ENCODE measurements around the gene CACNA1C.

CACNA1C gene

DNA sequence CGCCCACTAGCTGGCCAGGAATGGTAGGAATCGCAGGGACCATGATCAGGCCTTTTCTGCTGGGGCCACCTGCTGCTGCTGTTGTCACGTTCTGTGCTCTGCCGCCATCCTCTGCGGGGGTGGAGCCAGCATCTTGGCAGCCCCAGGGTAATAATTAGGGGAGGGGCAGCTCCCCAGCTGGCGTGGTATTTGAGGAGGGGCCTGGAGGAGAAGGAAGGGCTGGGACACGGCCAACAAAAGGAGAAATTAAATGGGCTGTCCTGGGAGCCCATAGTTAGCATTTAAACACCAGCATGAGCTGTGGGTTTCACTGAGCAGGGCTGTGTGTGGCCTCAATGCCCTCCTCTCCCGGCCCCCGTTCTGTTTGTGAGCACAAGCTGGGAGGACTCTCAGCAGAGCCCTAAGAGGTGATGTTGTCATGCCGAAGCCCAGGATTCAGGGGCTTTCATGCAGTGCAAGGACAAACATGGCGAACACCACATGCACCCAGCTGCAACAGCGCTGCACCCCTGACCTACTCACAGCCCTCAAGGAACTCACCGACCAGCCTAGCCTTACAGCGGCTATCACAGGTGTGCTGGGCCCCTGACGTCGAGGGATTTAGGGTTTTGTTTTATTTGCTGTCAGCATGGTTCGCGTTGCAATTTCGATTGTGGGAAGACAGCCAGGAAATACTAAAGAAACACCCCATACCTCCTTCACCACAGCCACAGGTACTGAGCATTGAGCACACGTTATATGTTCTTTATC, 324.3 kb downstream of the CACNA1C start:
- peak; percentile 86 for DNase-seq

DNA sequence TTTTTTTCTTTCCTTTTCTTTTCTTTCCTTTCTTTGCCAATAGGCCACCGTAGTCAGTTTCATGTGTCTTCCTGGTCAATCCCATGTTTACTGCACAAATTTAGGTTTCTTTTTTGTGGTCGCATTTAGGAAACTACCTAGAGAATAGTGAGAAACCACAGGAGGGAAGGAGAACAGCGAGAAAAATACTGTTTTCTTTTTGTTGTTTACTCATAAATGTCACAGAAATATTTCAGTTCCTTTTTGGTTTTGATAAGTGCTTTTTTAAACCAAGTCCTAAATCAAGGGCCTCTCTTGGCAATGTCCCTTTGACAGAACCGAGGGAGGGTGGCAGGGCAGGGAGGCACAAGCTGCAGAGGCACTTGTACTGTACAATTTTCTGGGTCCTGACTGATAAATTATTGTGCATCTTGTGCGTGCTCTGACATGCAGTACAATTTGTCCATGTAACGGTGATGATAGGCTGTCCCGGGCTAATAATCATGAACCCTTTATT, 326.1 kb downstream of the CACNA1C start:
- no peak for DNase-seq

DNA sequence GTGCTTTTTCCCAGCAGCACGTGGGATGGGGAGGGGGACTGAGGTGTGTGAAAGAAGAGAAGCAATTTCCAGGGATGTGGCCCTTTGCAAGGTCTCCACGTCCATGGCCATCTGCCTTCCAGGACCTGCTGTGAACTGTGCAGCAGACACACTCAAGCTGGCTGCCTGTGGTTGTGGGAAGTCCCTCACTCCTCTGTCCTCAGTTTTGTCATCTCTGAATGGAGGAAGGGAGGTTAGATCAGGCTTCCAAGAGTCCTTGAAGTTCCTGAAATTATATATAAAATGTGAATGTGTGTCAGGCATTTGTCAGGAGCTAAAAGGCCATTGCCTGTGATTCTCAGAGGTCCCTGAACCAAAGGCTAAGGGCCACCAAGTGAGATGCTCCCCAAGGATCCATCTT, 328.2 kb downstream of the CACNA1C start:
- no peak for DNase-seq

DNA sequence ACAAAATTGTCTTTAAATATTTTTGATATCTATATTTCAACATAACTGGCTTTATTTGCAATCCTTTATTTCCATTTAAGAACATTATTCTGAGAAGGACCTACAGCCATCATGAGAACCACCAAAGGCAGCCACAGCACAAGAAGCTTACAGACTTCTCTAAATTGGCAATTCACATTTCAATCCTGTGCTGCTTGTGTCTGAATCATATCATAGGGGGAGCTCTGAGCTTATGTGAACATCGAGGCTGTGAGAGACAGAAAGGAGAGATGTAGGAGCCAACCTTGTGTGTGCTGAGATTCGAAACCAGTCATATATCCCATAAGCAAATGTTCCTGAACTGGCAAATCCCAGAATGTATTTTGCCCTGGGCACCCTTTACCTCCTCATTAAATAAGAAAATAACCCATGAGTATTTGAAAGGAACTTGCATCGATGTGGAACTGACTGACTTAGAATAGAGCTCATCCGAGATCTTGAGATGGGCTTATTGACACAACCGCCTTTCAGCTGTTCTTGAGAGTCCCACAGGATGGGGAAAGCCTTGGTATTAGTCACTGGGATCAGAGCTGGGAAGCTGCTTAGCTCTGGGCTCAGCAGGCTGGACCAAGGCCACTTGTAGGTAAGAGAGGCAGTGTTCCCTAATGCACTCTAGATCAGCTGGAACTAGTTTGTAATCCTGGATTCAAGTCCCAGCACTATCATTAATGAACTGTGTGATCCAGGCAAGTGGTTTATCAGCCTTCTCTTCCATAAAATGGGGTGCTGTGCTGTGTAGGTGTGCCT, 329.8 kb downstream of the CACNA1C start:
- DNase-seq: no peak

DNA sequence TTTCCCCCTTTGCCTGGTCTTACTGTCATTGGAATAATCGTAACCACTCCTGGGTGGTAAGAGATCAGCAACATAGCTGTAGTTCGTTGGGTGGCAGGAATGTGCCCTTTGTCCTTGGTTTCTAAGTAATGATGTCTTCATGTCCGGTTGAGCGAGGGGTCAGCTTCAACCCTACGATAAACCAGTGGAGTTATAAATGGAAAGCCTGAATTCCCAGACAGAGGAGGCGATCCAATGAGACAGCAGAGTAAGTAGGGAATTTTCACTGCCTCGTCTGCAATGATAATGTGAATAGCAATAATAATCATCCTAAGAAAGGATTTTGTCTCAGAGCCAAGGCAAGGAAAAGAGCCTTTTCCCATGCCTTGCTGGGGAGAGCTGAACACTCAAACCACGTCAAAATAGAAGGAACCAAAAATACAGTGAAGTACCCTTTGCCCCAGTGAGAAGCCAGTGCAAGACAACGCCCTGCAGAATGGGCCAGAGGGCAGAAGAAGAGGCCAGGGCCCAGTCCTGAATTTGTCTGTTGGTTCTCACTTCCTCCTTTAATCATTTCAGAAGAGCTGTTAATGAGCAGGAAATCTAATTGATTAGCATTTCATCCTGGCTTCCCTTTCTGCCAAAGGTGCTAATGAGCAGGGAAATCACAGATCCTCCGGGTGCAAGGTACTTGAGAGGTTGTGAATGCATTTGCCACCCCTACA, 330.7 kb downstream of the CACNA1C start:
- DNase-seq: no peak

DNA sequence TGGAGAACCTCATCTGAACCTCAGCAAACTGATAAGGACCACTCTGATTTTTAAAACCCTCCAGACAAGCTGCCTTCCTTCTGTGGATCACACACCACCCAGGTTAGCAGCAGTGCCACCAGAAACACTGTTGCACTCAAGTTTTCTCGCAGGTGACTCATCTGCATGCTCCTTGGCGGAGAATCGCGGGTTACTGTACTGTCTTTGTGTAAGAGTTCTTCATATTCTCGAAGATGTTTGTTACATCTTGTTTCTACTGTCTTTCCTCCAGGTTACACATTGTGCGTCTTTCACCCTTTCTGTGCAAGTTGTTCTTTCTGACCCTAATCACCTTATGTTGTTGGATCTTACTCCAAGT, 331.2 kb downstream of the CACNA1C start:
- no peak for DNase-seq

DNA sequence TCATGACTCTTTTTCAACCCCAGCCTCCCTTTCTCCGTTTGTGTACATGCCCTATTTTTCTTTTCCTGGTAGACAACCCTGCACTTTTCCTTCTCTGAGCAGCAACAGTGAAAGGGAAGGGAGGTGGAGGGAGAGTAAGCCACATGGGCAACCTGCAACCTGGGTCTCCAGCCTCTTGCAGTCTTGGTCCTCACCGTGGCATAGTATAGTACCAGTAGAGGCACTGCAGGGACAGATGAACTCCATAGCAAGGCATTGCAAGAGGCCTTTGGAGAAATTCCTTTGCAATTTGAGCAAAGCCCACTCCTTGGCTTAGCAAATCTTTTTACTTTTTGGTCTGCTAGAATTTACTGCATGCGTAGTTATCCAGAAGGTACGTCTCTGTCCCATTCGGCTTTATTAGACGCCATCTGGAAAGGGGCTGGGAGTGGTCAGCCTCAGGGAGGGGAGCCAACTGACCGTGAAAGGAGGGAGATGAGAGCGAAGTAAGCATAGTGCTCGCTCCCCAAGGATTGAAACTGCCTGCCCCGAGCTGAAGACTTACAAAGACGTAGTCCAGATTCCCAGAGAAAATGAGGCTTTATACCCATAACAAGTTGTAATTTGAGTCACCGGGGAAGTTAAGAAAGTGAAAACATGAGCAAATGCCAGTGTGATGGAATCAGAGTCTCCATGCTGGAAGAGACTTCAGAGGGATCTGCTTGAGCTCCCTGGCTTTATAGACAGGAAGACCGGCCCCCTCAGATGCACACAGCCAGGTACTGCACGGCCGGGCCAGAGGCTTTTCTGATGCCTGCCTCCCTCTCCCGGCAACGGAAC, 332.0 kb downstream of the CACNA1C start:
- no peak for DNase-seq

DNA sequence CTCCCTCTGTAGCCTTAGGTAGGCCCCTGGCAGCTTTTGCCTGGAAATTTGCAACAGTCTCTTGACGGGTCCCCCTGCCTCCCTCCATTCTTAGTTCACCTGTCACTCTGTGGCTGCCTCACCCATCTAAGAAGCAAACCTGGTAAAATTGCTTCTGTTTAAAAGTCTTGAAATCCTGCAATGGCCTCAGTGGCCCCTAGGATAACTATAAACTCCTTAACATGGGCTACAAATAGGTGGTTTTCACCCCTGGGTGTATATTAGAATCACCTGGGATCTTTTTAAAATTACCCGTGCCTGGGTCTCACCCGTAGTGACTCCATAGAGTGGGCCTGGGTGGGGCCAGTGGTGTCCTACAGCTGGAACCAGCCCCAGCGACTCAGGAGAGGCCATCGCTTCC, 332.7 kb downstream of the CACNA1C start:
- no peak for DNase-seq

DNA sequence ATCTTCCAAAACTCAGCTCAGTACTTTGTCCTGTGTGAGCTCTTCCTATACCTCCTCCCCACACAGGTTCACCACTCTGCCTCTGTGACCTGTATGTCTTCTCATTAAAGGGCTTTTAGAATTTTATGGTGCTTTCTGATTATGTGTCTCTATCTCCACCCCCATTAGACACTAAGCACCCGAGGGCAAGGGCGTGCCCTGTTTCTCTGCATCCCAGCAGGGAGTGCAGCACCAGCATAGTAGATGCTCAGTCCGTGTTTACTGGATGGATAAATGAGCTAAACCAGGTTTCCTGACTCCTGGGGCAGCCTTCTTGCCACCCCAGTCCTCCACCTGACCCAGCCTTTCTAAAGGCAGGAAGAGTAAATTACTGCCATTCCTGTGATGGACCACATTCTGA, 333.8 kb downstream of the CACNA1C start:
- DNase-seq: no peak

DNA sequence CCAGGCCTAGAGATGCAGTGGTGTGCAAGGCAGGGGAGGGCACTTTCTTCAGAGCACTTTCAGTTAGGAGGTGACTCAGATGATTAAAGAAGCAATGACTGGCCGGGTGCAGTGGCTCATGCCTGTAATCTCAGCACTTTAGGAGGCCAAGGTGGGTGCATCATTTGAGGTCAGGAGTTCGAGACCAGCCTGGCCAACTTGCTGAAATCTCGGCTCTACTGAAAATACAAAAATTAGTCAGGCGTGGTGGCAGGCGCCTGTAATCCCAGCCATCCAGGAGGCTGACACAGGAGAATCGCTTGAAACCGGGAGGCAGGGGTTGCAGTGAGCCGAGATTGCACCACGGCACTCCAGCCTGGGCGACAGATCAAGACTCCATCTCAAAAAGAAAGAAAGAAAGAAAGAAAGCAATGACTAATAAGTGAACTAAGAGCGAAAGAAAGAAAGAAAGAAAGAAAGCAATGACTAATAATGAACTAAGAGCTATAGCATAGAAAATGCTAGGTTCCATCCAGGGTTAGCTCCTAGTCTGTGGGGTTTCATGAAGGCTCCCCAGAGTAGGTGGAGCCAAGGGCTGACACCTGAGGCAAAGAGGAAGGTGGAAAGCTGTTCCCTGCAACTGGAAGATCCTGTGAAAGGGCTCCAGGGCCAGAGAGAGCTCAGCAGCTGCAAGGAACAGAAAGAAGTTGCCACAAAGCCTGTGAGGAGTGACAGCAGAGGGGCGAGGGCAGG, 334.5 kb downstream of the CACNA1C start:
- DNase-seq: no peak

DNA sequence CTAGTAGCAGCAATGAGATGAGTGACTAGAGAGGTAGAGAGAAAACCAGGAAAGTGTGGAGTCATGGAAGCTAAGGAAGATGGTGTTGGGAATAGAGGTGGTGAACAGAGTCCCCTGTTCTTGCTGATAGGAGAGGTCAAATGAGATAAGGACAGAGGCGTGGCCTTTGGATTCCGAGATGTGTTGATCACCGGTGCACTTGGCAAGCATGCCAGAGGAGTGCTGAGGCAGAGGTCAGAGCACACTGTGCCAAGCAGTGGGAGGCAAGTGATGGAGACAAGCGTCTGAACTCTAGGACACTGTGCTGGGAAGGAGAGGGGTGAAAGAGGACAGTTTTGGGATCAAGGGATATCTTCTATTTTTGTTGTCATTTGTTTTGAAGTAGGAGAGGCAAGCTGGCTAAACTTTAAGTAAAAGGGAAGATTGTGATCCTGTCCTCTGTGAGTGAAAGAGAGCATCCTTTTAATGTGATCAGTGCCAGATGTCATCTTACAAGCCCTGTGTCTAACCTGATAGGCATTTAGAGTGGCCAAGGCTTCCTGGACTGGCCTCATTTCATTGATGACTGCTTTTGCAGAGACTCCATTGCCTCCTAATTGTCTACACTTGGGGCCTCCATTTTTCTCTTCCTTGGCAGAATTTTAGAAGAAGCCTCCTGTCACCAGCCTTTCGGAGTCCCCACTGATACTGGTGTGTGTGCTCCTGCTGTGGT, 336.4 kb downstream of the CACNA1C start:
- no peak for DNase-seq

DNA sequence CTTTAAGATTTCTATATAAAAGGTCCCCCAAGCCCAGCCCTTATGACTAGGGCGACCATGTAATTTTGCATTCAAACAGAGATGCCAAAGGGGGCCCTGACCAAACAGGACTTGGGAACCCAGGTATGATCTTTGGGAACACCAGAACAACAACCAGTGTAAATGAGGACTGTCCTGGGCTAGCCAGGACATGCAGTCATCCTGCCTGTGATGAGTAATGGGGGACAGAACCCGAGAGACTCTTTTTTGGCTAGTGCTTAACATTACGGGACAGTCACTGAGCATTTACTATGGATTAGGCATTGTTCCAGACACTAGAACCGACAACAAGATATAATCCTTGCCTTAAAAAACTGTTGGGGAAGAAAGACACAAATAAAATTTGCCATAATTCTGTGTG, 337.3 kb downstream of the CACNA1C start:
- no peak for DNase-seq

DNA sequence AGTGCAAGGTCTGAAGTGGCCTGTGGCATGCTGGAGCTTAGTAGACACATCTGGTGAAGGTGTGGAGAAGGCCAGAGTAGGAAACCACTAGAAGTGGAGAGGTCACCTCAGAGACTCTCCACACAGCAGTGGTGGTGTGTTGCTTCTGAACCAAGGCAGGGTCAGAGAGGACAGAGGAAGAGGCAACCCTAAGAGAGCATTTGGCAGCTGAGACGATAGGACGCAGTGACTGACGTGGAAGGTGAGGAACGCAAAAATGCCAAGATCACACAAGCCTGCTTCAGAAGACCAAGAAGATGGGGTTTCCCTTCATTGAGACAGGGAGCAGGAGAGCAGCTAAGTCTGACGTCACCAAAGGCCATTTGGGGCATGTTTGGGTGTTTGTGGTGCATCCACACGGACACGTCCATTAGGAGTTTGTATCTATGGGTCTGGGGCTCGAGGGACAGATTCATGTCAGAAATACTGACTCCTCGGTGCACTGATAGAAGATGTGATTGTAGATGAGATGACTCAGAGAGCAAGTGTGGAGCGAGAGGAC, 338.1 kb downstream of the CACNA1C start:
- DNase-seq: no peak

DNA sequence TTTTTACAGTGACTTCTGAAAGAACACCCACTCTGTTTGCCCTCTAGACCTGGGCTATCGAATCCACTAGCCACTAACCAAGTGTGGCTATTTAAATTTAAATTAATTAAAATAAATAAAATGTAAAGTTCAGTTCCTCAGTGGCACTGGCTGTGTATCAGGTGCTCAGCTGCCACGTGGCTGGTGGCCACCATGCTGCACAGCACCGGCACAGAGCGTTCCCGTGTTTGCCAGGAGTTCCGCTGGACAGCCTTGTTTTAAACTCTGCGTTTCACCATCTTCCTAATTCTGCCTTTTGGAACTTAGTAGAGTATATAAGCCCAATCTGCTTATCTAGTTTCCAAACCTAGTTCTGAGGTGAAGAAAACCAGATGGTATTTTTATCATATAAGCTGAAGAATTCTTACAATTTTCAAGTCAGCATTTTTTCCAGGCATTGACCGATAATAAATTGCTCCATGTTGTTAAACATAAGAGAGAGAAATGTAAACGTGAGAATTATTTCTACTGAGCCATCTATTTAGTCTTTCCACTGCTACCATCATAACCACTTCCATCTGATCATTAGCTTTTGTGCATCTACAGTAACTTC, 339.0 kb downstream of the CACNA1C start:
- DNase-seq: no peak

DNA sequence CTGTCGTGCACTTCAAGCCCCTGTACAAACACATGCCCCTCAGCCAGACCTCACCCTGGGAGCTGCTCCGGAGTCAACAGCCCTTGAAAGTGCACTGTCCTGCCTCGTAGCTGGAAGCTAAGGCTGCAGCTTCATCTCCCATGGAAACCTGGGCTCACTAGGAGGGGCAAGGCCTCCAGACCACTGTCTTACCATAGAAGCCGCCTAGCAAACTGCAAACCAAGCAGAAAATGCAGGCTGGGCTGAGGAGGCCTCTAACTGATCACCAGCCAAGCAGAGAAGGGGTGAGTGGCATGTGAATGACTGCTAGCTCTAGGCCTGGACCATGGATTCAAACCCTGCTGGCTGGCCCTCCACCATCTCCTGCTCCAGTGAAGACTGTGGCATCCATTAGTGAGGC, 340.2 kb downstream of the CACNA1C start:
- DNase-seq: no peak

DNA sequence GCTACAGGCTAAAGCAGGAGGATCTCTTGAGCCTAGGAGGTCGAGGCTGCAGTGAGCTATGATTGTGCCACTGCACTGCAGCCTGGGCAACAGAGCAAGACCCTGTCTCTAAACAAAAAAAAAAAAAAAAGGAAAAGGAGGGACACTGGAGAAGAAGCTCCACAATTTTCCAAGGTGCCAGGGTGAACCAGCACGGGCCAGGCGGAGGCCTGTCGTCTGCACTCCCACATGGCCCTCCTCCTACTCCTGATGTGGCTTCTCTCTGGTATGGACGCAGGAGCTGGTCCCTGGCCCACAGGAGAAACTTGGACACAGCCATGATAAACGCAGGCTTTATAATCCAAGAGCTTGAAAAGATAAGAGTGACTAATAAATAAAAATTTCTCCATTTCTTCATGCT, 341.2 kb downstream of the CACNA1C start:
- no peak for DNase-seq

DNA sequence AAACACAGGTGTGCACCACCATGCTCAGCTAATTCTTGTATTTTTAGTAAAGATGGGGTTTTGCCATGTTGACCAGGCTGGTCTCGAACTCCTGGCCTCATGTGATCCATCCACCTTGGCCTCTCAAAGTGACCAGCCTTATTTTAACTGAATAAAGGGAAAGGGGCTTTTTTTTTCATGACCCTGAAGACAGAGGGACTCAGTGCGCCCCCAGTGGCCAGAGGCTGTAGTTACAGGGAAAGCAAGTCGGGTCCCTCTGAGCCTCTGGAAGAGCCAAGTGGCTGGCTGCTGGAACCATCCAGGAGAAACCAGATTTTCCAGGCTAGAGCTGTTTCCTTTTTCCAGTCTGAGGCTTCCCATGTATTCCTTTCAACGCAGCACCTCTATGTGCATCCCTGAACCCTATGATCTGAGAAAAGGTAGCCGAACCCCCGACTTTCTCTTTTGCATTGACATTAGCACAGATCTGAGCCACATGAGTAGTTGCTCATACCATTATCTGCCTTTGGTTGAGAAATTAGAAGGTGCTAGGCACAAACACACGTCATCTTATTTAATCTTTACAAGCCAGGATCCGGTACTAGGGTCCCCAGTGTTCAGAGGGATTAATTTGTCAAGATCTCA, 342.7 kb downstream of the CACNA1C start:
- DNase-seq: no peak

DNA sequence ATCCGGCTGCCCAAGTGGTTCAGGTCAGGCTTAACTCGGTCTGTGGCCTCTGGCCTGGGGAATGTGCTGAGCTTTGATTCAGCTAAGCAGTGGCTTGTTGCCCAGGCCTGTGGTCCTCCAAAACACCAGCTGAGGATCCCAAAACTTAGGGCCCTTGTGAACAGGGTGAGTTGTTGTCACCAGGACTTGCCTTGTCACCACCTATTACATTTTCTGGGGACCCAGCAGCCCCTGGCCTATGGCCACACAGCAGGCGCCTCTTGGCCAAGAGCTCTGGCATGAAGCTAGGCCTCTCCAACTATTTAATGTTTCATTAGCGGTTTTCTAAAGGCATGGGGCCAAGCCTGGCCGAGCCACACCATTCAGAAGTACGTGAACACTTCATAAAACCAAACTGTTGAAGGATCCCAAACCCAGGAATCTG, 343.7 kb downstream of the CACNA1C start:
- no peak for DNase-seq

DNA sequence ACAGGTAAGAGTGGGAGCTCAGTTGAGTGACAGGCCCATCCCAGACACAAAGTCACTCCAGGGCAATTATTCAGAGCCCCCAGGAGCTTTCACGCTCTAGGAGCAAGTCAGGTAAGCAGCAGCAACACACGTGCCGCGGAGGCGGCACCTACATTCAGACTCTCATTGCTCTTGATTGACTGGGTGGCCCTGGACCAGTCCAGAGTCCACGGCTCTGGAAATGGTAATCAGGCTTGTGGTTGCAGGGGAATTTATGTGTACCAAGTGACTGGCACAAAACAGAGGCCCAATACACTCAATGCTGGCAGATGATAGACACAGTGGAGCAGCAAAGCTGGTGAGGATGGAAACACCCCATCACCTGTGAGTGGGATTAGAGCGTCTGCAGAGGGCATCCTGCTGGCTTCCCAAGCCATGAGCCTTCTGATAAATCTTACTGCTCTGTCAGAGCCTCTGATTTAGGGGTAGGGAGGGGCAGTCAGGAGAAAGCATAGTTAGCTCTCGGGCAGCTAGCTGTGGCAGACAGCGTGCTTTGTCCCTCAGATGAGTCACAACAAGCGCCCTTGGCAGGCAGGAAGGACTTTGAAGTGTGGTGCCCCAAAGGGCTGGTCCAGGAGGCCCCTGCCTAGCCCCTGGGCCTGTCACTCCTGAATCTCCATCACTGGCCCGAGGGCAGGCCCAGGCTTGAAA, 344.7 kb downstream of the CACNA1C start:
- DNase-seq: no peak

DNA sequence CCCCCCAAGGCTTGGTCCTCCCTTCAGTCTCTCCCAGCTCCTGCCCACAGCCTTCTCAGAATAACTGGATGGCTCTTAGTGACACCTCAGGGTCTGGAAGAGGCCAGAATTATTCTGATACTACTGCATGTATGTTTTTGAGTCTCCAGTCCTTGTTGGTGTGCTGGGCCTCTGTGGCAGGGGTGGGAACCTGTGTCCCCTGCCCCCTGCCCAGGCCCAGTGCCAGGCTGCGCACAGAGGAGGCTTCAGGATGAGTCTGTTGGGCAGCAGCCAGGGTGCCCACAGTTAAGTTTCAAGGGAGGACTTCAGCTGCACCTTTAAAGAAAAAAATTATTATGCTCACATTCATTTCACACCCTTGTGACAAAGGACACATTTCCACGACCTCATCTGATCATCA, 348.3 kb downstream of the CACNA1C start:
- DNase-seq: no peak
